ENCODE results near the gene MXRA7. TPM values are rescaled to one million over a fixed set of nuclear protein-coding genes. Genes with fewer than 3 reads are reported as not detected.

The MXRA7 gene
- total RNA-seq, 1 donor from 2014 or later, result 185 TPM

DNA sequence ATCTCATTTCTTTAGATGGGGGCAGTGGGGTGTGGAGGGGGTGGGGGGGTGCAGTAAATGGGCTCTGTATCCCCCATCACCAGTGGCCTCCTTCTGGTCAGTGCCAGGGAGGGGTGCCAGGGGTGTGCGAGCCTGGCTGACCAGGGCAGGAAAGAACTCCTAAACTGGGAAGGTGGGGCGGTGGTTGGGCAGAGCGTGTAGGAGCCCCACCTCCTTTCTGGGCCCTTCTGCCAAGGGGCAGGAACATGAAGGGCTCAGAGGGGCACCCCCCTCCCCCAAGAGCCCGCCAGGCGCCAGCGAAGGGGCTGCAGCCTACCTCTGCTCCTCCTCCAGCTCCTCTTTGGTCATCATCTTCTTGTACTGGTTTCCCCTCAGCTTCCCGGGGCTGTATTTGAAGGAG, 26.0 kb downstream of the MXRA7 start:
- ATAC-seq, result no peak
- intact Hi-C loops (cut with DNase I), result no loop called here
- DNase-seq (ENCODE audit: low spot score), result no peak

DNA sequence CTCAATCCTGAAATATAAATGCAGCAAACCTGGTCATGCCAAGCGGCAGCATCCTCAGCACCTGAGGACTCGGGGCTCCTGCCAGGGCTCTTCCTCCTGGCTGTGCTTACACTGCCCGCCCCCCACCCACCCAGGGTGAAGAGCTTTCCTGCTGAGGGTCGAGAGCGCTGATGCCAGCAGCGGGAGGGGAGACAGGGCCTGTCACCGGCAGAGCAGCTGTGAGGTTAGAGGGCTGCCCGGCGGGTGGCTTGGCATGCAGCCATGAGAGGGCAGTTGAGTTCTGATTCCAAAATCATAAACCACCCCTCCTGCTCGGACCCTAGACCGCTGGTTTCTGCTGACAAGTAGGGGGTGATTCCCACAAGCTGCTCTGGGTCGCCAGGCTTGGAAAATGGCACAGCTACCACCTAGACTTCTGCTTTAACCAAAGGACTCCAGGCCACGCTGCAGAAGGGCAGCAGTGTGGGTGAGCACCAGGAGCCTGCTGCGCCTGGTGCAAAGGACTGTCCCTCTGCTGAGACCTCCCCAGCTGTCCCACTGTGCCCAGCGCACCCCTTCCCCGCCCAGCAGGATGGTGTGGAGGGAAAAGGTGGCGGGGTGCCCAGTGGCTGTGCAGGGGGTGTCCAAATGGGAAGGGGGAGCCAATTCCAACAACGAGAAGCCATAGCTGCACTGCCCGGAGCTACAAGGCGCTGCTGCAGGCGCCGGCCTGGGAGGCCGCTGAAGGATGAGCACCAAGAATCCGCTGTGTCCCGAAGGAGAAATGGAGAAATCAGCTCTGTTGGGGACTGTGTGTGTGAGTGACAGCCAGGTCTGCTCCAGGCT, 26.6 kb downstream of the MXRA7 start:
- ATAC-seq, result no peak
- DNase-seq (ENCODE audit: low spot score), result no peak
- intact Hi-C loops (cut with DNase I), result no loop called here

DNA sequence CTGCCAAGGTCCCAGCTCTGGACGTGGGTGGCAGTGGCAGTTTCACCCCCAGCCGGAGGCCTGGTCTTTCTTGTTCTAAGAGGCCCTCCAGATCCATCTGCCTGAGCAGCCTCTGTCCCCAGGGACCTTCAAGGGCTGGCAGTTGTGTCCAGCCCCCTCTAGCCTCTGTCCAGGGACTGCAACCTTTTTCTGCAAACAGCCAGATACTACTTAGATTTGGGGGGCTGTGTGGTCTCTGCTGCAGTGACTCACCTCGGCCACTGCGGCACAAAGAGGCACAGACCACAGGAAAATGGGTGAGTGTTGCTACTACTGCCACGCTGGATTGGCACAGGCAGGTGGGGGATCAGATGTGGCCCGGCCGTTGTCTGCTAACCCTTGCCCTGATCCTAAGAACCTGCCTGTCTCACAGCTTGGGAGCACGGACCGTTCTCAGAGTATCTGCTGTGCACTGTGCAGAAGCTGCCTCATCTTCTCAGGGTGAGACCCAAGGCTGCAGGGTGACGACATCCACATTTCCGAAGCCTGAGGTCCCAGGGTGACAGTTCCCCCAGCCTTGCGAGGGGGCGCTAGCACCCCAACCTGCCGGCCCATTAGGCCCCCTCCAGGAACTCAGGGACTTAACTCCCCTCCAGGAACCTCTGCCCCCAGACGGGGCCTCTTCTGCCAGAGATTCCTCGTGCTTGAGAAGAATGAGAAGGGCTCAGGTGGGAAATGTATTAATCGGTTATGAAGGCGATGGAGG, 27.6 kb downstream of the MXRA7 start:
- intact Hi-C loops (cut with DNase I), result no loop called here
- DNase-seq (ENCODE audit: low spot score), result no peak
- ATAC-seq, result no peak

DNA sequence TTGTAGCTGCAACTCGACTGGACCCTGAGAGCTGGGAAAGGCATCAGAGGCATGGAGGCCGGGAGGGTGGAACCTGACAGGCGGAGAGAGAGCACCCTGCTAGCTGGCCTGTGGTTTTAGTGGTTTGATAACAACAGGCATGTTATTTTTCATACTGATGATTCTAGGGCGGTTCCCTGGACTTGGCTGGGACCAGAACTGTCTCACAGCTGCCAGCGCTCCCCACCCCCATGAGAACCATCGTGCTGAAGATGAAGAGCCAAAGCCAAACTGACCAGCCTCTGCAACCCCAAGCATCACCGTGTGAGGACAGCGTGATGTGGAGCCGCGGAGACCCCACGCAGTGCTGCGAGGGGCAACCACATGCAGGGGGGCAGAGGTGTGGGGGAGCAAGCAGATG, 28.5 kb downstream of the MXRA7 start:
- intact Hi-C loops (cut with DNase I), result no loop called here
- ATAC-seq (peak; percentile 73), DNase-seq (ENCODE audit: low spot score) (peak; percentile 74)

DNA sequence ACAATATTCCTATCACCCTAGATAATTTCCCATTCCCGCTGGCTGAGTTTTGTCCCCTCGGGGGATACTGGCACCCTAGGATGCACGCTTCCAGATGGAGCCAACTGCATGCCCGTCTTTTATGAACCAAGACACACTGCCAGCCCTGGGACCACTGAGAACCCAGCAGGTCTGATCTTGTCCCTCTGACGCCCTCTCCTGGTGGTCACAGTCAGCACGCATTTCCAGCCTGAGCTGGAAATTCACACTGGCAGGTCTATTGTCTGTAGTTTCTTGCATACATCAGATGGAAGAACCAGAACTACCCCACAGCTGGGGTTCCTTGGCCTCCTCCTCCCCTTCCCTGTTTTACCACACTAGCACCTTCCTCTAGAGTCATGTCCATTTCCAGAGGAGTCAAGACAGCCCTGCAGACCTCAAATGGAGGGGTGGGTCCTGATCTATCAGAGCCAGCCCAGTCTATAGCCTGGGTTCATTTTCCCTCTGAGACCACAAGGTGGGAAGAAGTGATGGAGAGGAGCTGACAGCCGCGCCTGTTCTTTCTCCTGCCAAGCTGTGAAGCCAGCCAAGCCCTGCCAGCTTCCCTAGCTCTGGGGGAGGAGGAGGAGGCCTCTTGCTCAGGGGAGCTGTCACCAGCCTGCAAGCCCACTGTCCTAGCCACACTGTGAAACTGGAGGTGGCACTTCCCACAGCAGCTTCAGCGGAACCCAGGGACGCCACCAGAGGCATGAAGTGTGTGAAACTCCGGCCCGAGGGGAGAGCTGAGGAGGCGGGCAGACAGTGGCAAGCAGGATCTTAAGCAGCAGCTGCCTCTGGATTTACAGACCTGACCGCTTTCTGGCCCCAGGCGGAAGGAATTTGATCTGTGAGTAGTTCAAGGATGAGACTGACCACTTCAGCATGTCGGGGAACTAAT, 29.3 kb downstream of the MXRA7 start:
- ATAC-seq, result peak; percentile 63
- intact Hi-C loops (cut with DNase I), result no loop called here

GRCh38 chr17:76679239-76679638, 31.5 kb downstream of the MXRA7 start:
- no peak for DNase-seq (ENCODE audit: low spot score)
- ATAC-seq, result no peak
- intact Hi-C loops (cut with DNase I), result no loop called here

More for the DNA sequence above, 29.3 kb downstream of the MXRA7 start:
- peak; percentile 84 for DNase-seq (ENCODE audit: low spot score)

- intact Hi-C loops (cut with DNase I), result no loop called here
- DNase-seq (ENCODE audit: low spot score), result no peak
- ATAC-seq, result no peak
Measured at GRCh38 chr17:76678330-76678729, 32.4 kb downstream of the MXRA7 start.

DNA sequence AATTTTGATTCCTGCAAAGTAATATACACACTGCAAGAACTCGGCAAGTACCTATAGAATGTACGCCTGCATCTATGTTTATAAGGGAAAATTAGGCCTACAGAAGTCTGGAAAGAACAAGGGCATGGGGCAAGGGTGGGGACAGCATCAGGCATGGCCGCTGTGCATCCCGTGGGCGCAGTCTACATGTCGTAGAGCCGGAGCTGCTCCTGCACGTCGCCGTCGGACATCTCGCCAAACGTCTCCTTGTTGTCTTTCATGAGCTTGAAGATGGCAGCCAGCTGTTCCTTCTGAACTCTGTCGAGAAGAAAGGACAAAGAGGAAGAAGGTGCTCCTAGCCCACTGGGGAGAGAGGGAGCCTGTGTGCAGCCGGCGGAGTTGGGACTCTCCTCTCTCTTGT, 33.4 kb downstream of the MXRA7 start:
- no peak for ATAC-seq
- no peak for DNase-seq (ENCODE audit: low spot score)
- intact Hi-C loops (cut with DNase I), result no loop called here

DNA sequence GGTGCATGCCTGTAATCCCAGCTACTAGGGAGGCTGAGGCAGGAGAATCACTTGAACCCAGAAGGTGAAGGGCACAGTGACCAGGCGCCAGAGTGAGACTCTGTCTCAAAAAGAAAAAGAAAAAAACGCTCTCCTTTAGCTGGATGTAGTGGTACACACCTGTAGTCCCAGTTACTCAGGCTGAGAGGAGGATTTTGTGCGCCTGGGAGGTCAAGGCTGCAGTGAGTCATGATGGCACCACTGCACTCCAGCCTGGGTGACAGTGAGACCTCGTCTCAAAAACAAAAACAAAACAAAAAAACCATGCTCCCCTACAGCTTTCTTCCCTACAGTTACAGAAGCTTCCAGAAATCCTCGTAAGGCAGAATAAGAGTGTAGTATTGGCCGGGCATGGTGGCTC, 34.1 kb downstream of the MXRA7 start:
- ATAC-seq (no peak), DNase-seq (ENCODE audit: low spot score) (no peak)
- intact Hi-C loops (cut with DNase I), result no loop called here

DNA sequence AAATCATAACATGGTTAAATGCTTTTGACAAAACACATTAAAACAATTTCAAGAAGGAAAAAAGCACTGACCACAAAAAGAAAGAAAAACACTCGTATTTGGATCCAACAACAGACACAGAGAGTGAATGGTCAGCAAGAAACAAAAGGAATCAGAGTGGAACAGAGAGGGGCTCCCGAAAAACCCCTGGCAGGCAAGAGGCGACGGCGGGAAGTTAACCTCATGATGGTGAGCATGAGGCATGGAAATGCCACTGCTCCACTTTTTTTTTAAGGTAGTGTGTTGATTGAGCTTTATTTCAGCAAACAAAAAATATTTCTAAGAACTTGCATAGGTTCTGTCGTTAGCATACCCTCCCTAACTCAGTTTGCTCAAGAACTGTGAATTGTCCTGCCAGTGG, 35.1 kb downstream of the MXRA7 start:
- ATAC-seq (no peak), DNase-seq (ENCODE audit: low spot score) (no peak)
- intact Hi-C loops (cut with DNase I), result no loop called here

DNA sequence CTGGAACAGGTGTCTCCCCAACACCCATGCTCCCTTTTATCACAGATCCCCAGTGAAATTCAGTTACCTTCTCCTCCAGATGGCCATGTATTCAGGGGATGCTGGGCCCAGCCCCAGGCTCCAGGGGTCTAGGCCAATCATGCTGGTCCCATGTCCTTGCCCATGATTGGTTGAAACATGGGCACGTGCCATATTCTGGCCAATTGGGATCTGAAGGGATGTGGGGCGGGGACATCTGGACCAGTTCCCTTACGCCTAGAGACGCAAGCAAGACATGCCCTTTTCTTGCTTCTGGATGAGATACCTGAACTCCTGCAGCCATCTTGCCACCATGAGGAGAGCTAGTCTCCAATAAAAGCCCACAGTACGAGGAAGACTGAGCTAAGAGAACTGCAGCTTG, 36.2 kb downstream of the MXRA7 start:
- ATAC-seq (no peak), DNase-seq (ENCODE audit: low spot score) (no peak)
- intact Hi-C loops (cut with DNase I), result no loop called here

DNA sequence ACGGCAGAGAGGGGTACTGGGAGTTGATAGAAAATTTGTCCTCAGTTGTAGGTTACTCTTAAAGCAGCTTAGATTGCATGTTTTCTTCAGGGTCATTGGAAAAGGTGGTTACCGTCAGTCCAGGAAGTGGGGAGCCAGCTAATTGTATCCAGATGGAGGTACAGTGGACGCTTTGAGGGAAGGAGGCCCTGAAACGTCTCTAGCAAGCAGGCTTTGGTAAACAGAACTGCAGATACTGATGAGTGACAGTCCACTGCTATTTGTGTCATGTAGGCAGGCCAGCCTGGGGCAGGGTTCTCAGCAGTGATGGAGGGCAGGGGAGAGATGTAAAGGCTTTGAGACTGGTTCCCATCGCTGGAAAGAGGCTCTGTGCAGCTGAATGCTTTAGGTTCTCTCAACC, 37.0 kb downstream of the MXRA7 start:
- no peak for ATAC-seq
- intact Hi-C loops (cut with DNase I), result no loop called here
- DNase-seq (ENCODE audit: low spot score), result no peak

DNA sequence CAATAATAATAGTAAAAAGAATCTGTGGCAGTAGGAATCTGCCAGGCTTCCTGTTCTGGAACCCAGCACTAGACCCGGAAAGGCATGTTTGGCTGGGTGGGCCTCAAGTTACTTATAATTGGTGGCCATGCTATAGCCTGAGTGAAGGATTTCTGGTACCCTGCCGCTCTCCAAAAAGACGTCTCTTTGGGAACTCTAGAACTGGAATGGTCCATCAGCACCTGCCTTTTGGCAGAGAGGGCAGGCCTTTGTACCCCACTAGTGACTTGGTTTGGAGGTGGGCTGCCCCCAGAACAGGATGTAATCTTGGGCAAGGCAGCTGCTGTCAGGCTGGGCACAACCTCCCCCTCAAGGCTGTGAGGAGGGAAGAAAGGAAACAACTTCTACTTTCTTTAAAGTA, 37.9 kb downstream of the MXRA7 start:
- no peak for ATAC-seq
- no peak for DNase-seq (ENCODE audit: low spot score)
- intact Hi-C loops (cut with DNase I), result no loop called here

- ATAC-seq, result no peak
- no peak for DNase-seq (ENCODE audit: low spot score)
- intact Hi-C loops (cut with DNase I), result no loop called here
Measured at GRCh38 chr17:76672270-76672851, 38.4 kb downstream of the MXRA7 start.

DNA sequence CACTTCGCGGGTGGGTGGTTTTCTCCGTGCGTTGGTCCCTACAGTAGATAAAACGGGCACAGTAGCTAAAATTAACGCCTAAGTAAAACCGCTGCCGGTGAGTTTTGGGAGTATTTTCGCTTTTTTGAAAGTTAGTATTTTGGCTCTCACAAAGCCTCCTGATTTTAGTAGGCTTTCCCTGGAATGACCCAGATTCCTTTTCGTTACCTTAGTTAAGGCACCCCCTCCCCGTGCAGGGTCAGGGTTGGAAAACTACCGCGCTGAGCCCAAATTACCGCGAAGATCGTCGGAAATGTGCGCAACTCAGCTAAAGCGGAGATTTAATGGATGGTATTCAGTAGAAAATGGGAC, 38.9 kb downstream of the MXRA7 start:
- peak; percentile 18 for ATAC-seq
- DNase-seq (ENCODE audit: low spot score), result no peak
- intact Hi-C loops (cut with DNase I), result no loop called here

- intact Hi-C loops (cut with DNase I), result no loop called here
- DNase-seq (ENCODE audit: low spot score) (peak; percentile 100), ATAC-seq (peak; percentile 100)
Measured at GRCh38 chr17:76671123-76671911, 39.4 kb downstream of the MXRA7 start.

DNA sequence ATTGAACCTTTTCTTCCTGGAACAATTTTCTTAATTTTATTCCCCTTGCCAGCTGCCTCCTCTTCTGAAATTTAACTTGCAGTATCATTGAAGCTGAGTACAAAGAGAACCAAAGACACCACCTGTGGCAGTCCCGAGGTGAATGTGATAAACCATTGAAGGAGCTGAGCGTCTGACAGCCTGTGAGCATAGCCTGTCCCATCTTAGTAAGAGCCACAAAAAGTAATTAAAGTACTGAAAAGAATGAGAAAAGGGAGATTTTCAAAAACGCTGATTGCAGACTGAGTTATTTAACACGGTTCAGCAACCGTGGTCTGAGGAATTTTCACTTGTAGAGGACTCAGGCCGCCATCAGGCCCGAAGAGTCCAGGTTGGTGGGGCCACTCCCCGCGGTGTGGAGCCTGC, 40.0 kb downstream of the MXRA7 start:
- intact Hi-C loops (cut with DNase I), result no loop called here
- DNase-seq (ENCODE audit: low spot score) (no peak), ATAC-seq (no peak)

- no peak for ATAC-seq
- intact Hi-C loops (cut with DNase I), result no loop called here
- no peak for DNase-seq (ENCODE audit: low spot score)
Measured at GRCh38 chr17:76670020-76670717, 40.6 kb downstream of the MXRA7 start.

Measured in sciatic nerve (tissue), 2 donors.